GM12891 (cell line): ENCODE data around the gene COL4A1.

Experiments used
- PAX5 ChIP-seq: IDR thresholded peaks from 2 replicates; pipeline ENCODE4 v1.6.1; 2011; ENCODE audit warnings: low read length, moderate library complexity, mild to moderate bottlenecking; ENCODE audit not compliant: insufficient read depth, severe bottlenecking
- POLR2A ChIP-seq: IDR thresholded peaks from 2 replicates; pipeline ENCODE4 v1.6.1; 2011; ENCODE audit warnings: low read depth, low read length, control low read depth
- POLR2AphosphoS5 ChIP-seq: IDR thresholded peaks from 2 replicates; pipeline ENCODE4 v1.6.1; 2011; ENCODE audit warnings: low read depth, low read length, control low read depth
- POU2F2 ChIP-seq: IDR thresholded peaks from 2 replicates; pipeline ENCODE4 v1.6.1; 2011; ENCODE audit warnings: low read depth, mild to moderate bottlenecking, control low read depth, low read length, moderate library complexity
- SPI1 ChIP-seq: IDR thresholded peaks from 2 replicates; pipeline ENCODE4 v1.6.1; 2011; ENCODE audit warnings: low read depth, low read length, control low read depth
- TAF1 ChIP-seq: IDR thresholded peaks from 2 replicates; pipeline ENCODE4 v1.6.1; 2011; ENCODE audit warnings: low read depth, low read length, control low read depth

DNA sequence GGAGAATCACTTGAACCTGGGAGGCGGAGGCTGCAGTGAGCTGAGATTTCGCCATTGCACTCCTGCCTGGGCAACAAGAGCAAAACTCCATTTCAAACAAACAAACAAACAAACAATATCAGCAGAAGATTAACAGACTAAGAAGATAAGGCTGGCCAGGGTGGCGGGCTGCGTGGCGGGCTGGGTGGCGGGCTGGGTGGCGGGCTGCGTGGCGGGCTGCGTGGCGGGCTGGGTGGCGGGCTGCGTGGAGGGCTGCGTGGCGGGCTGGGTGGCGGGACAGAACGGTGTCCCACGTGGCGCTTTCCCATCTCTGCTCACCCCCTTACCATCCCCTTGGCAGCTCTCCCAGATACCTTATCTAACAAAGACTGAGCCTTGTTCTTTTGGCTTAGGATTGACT, 196.2 kb downstream of the COL4A1 start:
- TF ChIP-seq POLR2A (no peak), TAF1 (no peak), POLR2AphosphoS5 (no peak), POU2F2 (no peak), SPI1 (no peak), PAX5 (no peak)
